Activated naive CD4-positive, alpha-beta T cell treated with anti-CD3 and anti-CD28 coated beads, Interleukin-2, amount 50 U/mL, for 24 hours (primary cell): ENCODE results near the gene CRIM1.
"Not testable (repeated sequence)": the region's sequence is repeated elsewhere in the genome, so short reads cannot be mapped to it uniquely, and the experiment has no call there.

ENCODE experiments used
- H3K27ac Mint-ChIP-seq: one replicate; pipeline ENCODE4 v1.8.0; 2021; ENCODE audit warnings: mild to moderate bottlenecking, mixed read lengths
- H3K27me3 Mint-ChIP-seq: one replicate; pipeline ENCODE4 v1.8.0; 2021; ENCODE audit warnings: mixed read lengths
- H3K36me3 Mint-ChIP-seq: one replicate; pipeline ENCODE4 v1.8.0; 2021; ENCODE audit warnings: mixed read lengths
- H3K4me1 Mint-ChIP-seq: one replicate; pipeline ENCODE4 v1.8.0; 2021; ENCODE audit warnings: mixed read lengths
- H3K4me3 Mint-ChIP-seq: one replicate; pipeline ENCODE4 v1.8.0; 2021; ENCODE audit warnings: mild to moderate bottlenecking, mixed read lengths
- H3K9me3 Mint-ChIP-seq: one replicate; pipeline ENCODE4 v1.8.0; 2021; ENCODE audit warnings: mixed read lengths

The CRIM1 gene

DNA sequence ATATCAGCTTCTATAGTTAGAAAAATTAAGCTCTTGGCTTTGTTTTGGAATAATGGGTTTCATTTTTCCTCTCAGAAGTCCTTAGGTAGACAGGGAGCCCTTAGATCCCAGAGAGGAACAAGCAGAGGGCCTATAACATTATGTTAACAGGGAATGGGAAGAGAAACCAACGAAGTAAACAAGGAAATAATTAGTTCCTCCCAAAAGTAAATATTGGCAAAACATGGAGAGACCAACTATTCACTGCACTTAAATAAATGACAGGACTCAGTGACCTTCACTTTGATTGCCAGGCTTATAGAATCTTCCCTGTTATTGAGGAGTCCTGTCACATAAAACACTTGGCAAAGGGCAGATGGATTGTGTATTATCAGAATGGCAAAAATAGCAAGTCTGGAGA lies 5.3 kb downstream of the CRIM1 start:
- H3K27me3 Mint-ChIP-seq, result peaks cover 29% of the 10 kb centered on the region
- H3K9me3 Mint-ChIP-seq, result no peaks in the 10 kb centered on the region
- no peak overlapping the region for H3K4me3 Mint-ChIP-seq
- H3K36me3 Mint-ChIP-seq, result no peaks in the 10 kb centered on the region
- peaks cover 26% of the 10 kb centered on the region for H3K4me1 Mint-ChIP-seq
- no peak overlapping the region for H3K27ac Mint-ChIP-seq

- Mint-ChIP-seq H3K27me3 (peaks cover 29% of the 10 kb centered on the region), H3K4me1 (peaks cover 26% of the 10 kb centered on the region), H3K36me3 (no peaks in the 10 kb centered on the region), H3K27ac (no peak overlapping the region), H3K9me3 (no peaks in the 10 kb centered on the region), H3K4me3 (no peak overlapping the region)
Measured at GRCh38 chr2:36361396-36361795, 5.8 kb downstream of the CRIM1 start.

GRCh38 chr2:36362291-36362690 lies 6.7 kb downstream of the CRIM1 start:
- no peak overlapping the region for H3K27ac Mint-ChIP-seq
- H3K4me3 Mint-ChIP-seq, result no peak overlapping the region
- peaks cover 28% of the 10 kb centered on the region for H3K27me3 Mint-ChIP-seq
- no peaks in the 10 kb centered on the region for H3K36me3 Mint-ChIP-seq
- H3K9me3 Mint-ChIP-seq, result no peaks in the 10 kb centered on the region
- peaks cover 21% of the 10 kb centered on the region for H3K4me1 Mint-ChIP-seq

DNA sequence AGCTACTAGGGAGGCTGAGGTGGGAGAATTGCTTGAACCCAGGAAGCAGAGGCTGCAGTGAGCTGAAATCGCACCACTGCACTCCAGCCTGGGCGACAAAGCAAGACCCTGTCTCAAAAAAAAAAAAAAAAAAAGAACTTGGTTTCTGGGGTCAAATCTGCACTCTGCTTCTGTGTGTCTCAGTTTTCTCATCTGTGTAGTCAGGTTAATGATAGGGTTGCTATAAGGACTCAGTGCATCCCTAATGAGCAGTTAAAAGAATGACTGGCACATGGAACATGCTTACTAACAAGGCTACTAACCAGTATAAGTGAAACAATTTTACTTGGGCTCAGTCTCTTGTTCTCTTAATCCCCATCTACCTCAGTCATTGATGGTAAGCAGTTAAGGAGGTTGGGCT lies 7.5 kb downstream of the CRIM1 start:
- Mint-ChIP-seq H3K4me1 (peaks cover 13% of the 10 kb centered on the region), H3K27me3 (peaks cover 22% of the 10 kb centered on the region)
- not testable (repeated sequence) for H3K9me3 Mint-ChIP-seq, H3K4me3 Mint-ChIP-seq, H3K36me3 Mint-ChIP-seq, H3K27ac Mint-ChIP-seq

DNA sequence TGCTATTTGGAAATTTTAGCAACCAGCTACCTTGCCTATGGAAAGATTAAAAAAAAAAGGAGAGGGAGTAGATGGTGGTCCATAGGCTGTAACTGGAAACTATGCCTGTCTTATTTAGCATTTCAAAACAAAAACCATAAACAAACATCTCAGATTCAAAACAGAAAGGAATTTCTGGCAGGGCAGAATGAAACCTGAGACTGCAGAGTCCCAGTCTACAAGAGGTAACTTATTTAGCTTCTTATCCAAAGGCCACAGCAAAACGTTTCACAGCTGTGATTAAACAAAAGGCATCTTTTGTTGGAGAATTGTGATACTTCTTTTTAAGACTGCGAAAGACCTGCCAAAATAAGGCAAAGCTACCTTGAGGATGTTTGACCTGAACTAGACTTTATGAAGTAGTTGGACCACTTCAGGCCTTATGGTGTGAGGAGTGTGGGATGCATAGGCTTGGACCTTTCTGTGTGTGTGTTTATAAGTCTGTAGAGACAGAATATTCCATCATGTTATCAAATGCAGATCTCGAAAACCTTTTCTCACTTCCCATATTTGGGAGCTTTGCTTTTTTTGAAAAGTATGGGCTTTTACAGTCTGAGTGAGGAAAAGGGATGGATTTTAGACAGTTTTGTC lies 11.0 kb downstream of the CRIM1 start:
- Mint-ChIP-seq H3K36me3 (no peaks in the 10 kb centered on the region), H3K27me3 (peaks cover 4% of the 10 kb centered on the region), H3K27ac (no peak overlapping the region), H3K9me3 (no peaks in the 10 kb centered on the region), H3K4me1 (no peaks in the 10 kb centered on the region), H3K4me3 (no peak overlapping the region)

GRCh38 chr2:36367486-36367885 lies 11.9 kb downstream of the CRIM1 start:
- Mint-ChIP-seq H3K4me3 (no peak overlapping the region), H3K27me3 (peaks cover 4% of the 10 kb centered on the region), H3K27ac (no peak overlapping the region), H3K36me3 (no peaks in the 10 kb centered on the region), H3K4me1 (no peaks in the 10 kb centered on the region), H3K9me3 (no peaks in the 10 kb centered on the region)

GRCh38 chr2:36367895-36368353 lies 12.3 kb downstream of the CRIM1 start:
- Mint-ChIP-seq H3K4me1 (peaks cover under 1% of the 10 kb centered on the region), H3K4me3 (no peak overlapping the region), H3K27me3 (peaks cover 2% of the 10 kb centered on the region), H3K36me3 (no peaks in the 10 kb centered on the region), H3K9me3 (no peaks in the 10 kb centered on the region), H3K27ac (no peak overlapping the region)

GRCh38 chr2:36368438-36368837 lies 12.9 kb downstream of the CRIM1 start:
- no peak overlapping the region for H3K4me3 Mint-ChIP-seq
- H3K27me3 Mint-ChIP-seq, result peaks cover 2% of the 10 kb centered on the region
- H3K36me3 Mint-ChIP-seq, result no peaks in the 10 kb centered on the region
- H3K27ac Mint-ChIP-seq, result no peak overlapping the region
- peaks cover 4% of the 10 kb centered on the region for H3K4me1 Mint-ChIP-seq
- no peaks in the 10 kb centered on the region for H3K9me3 Mint-ChIP-seq

- no peak overlapping the region for H3K27ac Mint-ChIP-seq
- peaks cover 1% of the 10 kb centered on the region for H3K27me3 Mint-ChIP-seq
- peaks cover 4% of the 10 kb centered on the region for H3K4me1 Mint-ChIP-seq
- no peaks in the 10 kb centered on the region for H3K36me3 Mint-ChIP-seq
- no peak overlapping the region for H3K4me3 Mint-ChIP-seq
- no peaks in the 10 kb centered on the region for H3K9me3 Mint-ChIP-seq
Measured at GRCh38 chr2:36369163-36369562, 13.6 kb downstream of the CRIM1 start.

DNA sequence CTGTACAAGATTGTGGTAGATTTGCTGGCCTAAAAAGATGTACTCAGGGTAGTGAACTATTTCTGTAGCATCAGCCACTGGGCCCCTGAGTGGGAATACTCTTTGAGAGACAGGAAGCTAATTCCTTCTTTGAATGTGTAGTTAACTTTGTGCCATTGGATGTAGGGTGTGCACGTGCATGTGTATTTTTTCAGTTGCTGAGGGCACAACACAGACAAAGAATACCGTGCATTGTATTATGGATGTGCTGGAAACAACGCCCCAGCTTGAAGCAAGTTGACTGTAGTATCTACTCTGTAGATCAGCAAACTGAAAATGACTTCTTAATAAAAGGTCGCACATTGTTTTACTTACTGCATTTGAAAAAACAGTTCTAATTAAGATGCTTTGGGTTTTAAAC lies 14.1 kb downstream of the CRIM1 start:
- H3K36me3 Mint-ChIP-seq, result no peaks in the 10 kb centered on the region
- H3K4me3 Mint-ChIP-seq, result no peak overlapping the region
- H3K27ac Mint-ChIP-seq, result no peak overlapping the region
- no peaks in the 10 kb centered on the region for H3K27me3 Mint-ChIP-seq
- no peaks in the 10 kb centered on the region for H3K9me3 Mint-ChIP-seq
- H3K4me1 Mint-ChIP-seq, result peaks cover 4% of the 10 kb centered on the region

DNA sequence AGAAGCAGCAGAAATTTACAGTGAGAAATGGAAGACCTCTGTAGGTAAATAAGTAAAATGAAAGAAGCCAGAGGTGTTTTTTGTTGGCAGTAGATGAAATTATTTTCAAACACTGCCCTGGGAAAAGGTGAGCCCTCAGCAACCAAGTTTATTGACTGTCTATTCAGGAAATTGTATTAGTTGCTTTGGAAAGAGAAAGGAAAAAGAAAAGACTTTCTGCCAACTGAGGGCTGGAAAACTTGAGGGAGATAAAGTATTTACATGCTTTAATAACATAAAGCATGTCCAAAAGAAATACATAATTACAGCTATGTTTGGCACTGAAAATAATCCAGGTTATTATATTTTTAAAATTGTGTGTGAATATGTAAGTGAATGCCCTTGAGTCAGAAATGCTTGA lies 14.7 kb downstream of the CRIM1 start:
- Mint-ChIP-seq H3K4me3 (no peak overlapping the region), H3K27ac (no peak overlapping the region), H3K4me1 (peaks cover 4% of the 10 kb centered on the region), H3K36me3 (no peaks in the 10 kb centered on the region), H3K27me3 (no peaks in the 10 kb centered on the region), H3K9me3 (no peaks in the 10 kb centered on the region)

- Mint-ChIP-seq H3K4me3 (no peak overlapping the region), H3K27ac (no peak overlapping the region), H3K36me3 (no peaks in the 10 kb centered on the region), H3K9me3 (no peaks in the 10 kb centered on the region), H3K27me3 (no peaks in the 10 kb centered on the region), H3K4me1 (peaks cover 4% of the 10 kb centered on the region)
Measured at GRCh38 chr2:36371070-36371874, 15.7 kb downstream of the CRIM1 start.

DNA sequence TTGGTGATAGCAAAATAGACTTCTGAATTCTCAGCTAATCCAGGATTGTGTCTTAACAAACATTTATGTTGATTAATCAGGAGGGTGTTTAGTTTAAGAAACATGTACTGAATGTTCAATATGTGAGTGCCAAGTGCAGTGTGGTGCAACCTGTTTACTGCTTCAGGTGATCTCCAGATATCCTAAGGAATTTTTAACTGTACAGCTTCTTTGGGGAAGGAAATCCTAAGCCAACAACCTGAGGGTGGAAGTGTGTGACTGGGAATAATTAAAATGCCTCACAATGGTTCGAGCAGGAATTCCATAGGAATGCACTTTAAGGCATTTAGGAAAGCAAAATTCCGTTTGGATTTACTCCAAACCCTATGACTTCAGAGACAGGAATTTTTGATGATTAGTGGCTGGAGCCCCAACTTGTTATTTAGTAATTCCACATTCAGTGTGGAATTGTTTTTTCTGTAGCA lies 16.4 kb downstream of the CRIM1 start:
- no peak overlapping the region for H3K4me3 Mint-ChIP-seq

DNA sequence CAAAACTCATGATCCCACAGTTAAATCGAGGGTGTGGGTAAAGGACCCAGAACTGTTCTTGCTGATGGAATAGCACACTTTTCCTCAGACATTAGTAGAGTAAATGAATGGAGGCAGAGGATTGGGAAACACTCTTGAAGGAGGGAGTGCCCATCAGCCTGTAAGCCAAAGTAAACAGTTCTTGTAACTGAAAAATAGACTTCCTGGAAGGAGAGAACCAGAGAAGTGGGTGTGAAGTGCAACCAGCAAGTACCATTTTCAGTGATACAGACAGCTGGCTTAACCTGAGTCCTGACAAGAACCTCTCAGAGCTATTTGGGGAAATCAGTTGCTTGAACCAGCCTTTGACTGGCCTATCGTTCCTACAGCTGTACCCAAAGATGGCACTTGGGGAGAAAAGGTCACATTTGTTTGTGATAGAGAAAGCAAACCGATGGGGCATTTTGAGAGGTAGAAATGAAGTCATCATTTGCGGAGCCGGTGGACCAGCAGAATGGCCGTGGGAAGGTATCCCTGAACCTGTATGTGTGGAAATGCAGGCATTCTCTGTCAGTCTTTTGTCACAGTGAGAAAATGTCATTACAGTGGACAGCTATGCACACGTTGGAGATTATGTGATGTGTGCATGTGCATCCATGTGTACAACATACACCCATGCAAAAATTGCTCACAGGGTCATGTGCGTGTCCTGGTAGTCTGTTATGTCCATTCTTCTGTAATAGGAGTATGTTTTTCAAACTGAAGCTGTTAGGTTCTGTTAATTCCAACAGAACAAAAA lies 17.8 kb downstream of the CRIM1 start:
- no peaks in the 10 kb centered on the region for H3K9me3 Mint-ChIP-seq
- H3K27me3 Mint-ChIP-seq, result no peaks in the 10 kb centered on the region
- peaks cover 4% of the 10 kb centered on the region for H3K4me1 Mint-ChIP-seq
- H3K36me3 Mint-ChIP-seq, result no peaks in the 10 kb centered on the region
- H3K27ac Mint-ChIP-seq, result no peak overlapping the region
- no peak overlapping the region for H3K4me3 Mint-ChIP-seq

More for the DNA sequence above, 16.4 kb downstream of the CRIM1 start:
- H3K27me3 Mint-ChIP-seq, result no peaks in the 10 kb centered on the region
- no peaks in the 10 kb centered on the region for H3K9me3 Mint-ChIP-seq
- no peak overlapping the region for H3K27ac Mint-ChIP-seq
- H3K4me1 Mint-ChIP-seq, result peaks cover 4% of the 10 kb centered on the region
- H3K36me3 Mint-ChIP-seq, result no peaks in the 10 kb centered on the region

- Mint-ChIP-seq H3K27ac (no peak overlapping the region), H3K27me3 (no peaks in the 10 kb centered on the region), H3K4me1 (peaks cover 7% of the 10 kb centered on the region), H3K4me3 (no peak overlapping the region), H3K36me3 (no peaks in the 10 kb centered on the region), H3K9me3 (no peaks in the 10 kb centered on the region)
Measured at GRCh38 chr2:36374585-36374984, 19.0 kb downstream of the CRIM1 start.

DNA sequence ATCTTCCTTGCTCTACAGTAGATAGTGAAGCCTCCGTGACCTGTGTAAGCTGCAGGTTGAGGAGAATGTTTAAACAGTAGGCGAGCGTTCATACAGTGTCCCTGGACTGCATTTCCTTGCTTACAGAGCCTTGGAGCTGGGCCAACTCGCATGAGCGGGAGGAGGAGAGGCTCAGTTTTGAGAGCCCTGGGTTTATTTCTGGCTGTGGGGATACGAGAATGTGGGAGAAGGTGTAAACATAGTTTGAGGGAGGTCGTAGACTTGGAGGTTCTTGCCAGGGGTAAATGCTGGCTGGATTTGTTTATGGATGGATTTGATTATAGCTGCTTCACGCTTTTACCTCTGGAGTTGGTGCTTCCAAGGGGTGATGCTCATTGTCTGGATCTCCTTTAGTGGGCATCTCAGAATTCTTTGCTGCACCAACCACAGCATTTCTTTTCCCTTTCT lies 20.8 kb downstream of the CRIM1 start:
- Mint-ChIP-seq H3K27ac (no peak overlapping the region), H3K27me3 (no peaks in the 10 kb centered on the region)

More for the DNA sequence above, 20.8 kb downstream of the CRIM1 start:
- H3K9me3 Mint-ChIP-seq, result no peaks in the 10 kb centered on the region
- H3K4me1 Mint-ChIP-seq, result peaks cover 8% of the 10 kb centered on the region
- H3K36me3 Mint-ChIP-seq, result no peaks in the 10 kb centered on the region
- H3K4me3 Mint-ChIP-seq, result no peak overlapping the region
